ENCODE data around the gene MRPL23.
"Not testable (repeated sequence)": the region's sequence is repeated elsewhere in the genome, so short reads cannot be mapped to it uniquely, and the experiment has no call there.

MRPL23 gene

DNA sequence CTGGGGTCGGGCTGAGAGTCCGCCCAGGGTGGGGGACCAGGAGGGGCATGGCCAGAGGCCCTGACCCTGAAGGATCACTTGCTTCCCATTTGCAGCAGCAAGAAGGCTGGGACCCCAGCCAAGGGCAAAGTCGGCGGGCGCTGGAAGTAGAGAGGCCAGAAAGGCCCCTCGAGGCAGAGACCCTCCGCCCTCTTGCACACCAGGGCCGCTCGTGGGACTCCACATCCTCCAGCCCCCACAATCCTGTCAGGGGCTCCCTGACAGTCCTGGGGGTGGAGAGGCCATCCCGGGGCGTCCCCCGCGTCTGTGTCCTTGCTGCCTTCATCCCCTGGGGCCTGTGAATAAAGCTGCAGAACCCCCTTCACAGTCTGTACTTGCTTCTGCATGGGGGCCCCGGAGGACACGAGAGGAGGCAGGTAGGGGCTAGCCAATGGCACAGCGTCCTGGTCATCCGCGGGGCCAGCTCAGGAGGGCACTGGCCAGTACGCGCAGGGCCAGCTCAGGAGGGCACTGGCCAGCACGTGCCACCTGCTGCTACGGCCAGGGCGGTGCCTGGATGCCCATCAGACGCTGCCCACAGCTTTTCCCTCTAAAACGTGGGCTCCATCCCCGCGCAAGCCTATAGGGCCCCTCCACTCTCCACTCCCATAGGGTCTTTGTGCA, 8.7 kb upstream of the MRPL23 start:
- Histone ChIP-seq H3K9me2 (replicated peaks; ENCODE audit: insufficient read depth, low read length) (no peaks in the 10 kb centered on the region), H3K27ac (ENCODE audit: low read depth, low read length) (no peak overlapping the region), H3K36me3 (ENCODE audit: low read length) (no peaks in the 10 kb centered on the region), H3K27me3 (ENCODE audit: low read length) (no peaks in the 10 kb centered on the region), H3K79me2 (ENCODE audit: insufficient read depth, low read length) (no peaks in the 10 kb centered on the region), H3K4me2 (ENCODE audit: low read depth, low read length, poor library complexity, severe bottlenecking) (no peak overlapping the region), H4K20me1 (ENCODE audit: low read depth, low read length) (no peaks in the 10 kb centered on the region), H3K9ac (ENCODE audit: low read length) (no peak overlapping the region), H3K4me3 (ENCODE audit: insufficient read depth, low read length, poor library complexity, severe bottlenecking) (no peak overlapping the region), H3K9me3 (ENCODE audit: insufficient read depth, low read length) (no peaks in the 10 kb centered on the region), H2AFZ (ENCODE audit: low read depth, low read length, severe bottlenecking) (no peak overlapping the region), H3F3A (ENCODE audit: insufficient read depth) (no peaks in the 10 kb centered on the region)
- TF ChIP-seq EZH2phosphoT487 (conservative IDR thresholded peaks at IDR 0.05; ENCODE audit: low read length) = no peak
- TF ChIP-seq, protein P1, sequence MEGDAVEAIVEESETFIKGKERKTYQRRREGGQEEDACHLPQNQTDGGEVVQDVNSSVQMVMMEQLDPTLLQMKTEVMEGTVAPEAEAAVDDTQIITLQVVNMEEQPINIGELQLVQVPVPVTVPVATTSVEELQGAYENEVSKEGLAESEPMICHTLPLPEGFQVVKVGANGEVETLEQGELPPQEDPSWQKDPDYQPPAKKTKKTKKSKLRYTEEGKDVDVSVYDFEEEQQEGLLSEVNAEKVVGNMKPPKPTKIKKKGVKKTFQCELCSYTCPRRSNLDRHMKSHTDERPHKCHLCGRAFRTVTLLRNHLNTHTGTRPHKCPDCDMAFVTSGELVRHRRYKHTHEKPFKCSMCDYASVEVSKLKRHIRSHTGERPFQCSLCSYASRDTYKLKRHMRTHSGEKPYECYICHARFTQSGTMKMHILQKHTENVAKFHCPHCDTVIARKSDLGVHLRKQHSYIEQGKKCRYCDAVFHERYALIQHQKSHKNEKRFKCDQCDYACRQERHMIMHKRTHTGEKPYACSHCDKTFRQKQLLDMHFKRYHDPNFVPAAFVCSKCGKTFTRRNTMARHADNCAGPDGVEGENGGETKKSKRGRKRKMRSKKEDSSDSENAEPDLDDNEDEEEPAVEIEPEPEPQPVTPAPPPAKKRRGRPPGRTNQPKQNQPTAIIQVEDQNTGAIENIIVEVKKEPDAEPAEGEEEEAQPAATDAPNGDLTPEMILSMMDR (IDR thresholded peaks at IDR 0.05; ENCODE audit: insufficient read depth, low read length, poor library complexity, severe bottlenecking) = no peak

DNA sequence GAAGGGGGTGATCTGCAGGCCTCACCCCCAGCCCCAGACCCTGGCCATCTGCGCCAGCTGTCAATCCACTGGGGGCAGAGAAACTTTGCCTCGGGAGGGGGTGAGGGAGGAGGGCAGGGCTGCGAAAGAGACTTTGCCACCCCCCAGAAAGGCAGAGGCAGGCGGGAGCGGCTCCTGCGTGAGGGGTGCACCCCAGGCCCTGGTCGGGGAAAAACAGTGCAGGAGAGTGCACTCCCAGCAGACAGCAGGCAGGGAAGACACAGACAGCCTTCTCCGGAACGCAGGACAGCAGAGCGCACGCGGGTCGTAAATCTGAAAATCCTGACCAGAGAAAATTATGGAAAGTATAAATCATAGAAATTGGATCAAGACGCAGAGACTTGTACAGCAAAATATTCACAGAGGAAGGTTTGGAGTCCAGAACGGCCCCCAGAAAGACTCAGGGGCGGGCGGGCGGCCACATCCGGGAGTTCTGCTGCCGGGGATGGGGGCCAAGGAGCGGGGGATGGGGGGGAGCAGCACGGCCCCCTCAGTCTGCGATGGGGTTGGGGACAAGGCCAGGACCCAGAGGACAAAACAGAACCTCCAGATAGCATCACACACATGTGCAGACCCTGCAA, 8.0 kb upstream of the MRPL23 start:
- no peak for TF ChIP-seq EZH2phosphoT487 (conservative IDR thresholded peaks at IDR 0.05; ENCODE audit: low read length)
- TF ChIP-seq, protein P1 (IDR thresholded peaks at IDR 0.05; ENCODE audit: insufficient read depth, low read length, poor library complexity, severe bottlenecking) = no peak
- Histone ChIP-seq H2AFZ (ENCODE audit: low read depth, low read length, severe bottlenecking) (no peak overlapping the region), H3K4me3 (ENCODE audit: insufficient read depth, low read length, poor library complexity, severe bottlenecking) (no peak overlapping the region), H3K9me2 (replicated peaks; ENCODE audit: insufficient read depth, low read length) (no peaks in the 10 kb centered on the region), H3K9ac (ENCODE audit: low read length) (no peak overlapping the region), H3K27me3 (ENCODE audit: low read length) (no peaks in the 10 kb centered on the region), H3K27ac (ENCODE audit: low read depth, low read length) (no peak overlapping the region), H3K79me2 (ENCODE audit: insufficient read depth, low read length) (no peaks in the 10 kb centered on the region), H3F3A (ENCODE audit: insufficient read depth) (no peaks in the 10 kb centered on the region), H3K4me2 (ENCODE audit: low read depth, low read length, poor library complexity, severe bottlenecking) (no peak overlapping the region), H3K9me3 (ENCODE audit: insufficient read depth, low read length) (no peaks in the 10 kb centered on the region), H3K36me3 (ENCODE audit: low read length) (no peaks in the 10 kb centered on the region), H4K20me1 (ENCODE audit: low read depth, low read length) (no peaks in the 10 kb centered on the region)

DNA sequence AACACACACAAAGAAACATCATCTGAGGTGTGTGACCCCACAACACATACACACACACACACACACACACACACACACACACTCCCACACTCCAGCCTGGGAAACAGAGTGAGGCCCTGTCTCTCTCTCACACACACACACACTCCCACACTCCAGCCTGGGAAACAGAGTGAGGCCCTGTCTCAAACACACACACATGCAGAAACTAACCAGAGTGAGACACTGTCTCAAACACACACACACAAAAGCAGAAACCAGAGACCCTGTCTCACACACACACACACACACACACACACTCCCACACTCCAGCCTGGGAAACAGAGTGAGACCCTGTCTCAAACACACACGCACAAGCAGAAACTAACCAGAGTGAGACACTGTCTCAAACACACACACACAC, 7.3 kb upstream of the MRPL23 start:
- H3K79me2 ChIP-seq (ENCODE audit: insufficient read depth, low read length); H3K27me3 ChIP-seq (ENCODE audit: low read length); H3K9me2 ChIP-seq (replicated peaks; ENCODE audit: insufficient read depth, low read length); H3K9me3 ChIP-seq (ENCODE audit: insufficient read depth, low read length); H3K36me3 ChIP-seq (ENCODE audit: low read length); H2AFZ ChIP-seq (ENCODE audit: low read depth, low read length, severe bottlenecking); H4K20me1 ChIP-seq (ENCODE audit: low read depth, low read length); H3K9ac ChIP-seq (ENCODE audit: low read length); H3K27ac ChIP-seq (ENCODE audit: low read depth, low read length); H3F3A ChIP-seq (ENCODE audit: insufficient read depth); H3K4me3 ChIP-seq (ENCODE audit: insufficient read depth, low read length, poor library complexity, severe bottlenecking); H3K4me2 ChIP-seq (ENCODE audit: low read depth, low read length, poor library complexity, severe bottlenecking): not testable (repeated sequence)

DNA sequence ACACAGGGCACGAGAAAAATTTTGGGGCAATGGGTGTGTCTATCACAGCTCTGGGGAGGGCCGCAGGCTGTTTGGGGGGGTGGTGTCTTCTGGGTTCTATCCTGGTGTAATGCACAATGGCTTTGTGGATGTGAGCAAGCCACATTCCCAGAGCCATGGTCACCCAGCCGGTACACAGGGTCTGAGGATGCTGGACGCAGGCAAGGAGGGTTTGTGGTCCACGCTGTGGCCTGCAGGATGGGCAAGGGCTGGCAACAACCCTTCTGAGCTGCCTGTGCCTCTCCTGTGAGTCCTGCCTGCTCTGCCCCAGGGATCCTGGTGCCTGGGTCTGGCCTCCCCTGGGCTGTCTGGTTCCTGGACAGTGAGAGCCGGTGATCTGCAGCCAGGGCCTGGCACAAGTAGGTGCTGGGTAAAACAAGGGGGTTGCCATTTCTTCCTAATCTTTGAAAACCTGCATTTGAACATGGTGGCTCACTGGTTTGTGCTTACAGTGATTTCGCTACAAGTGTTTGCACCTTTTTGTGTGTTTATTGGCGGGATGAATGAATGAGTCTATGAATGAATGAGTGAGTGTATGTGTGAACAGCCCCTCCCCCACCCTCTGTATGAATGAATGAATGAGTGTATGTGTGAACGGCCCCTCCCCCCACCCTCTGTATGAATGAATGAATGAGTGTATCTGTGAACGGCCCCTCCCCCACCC, 4.4 kb upstream of the MRPL23 start:
- Histone ChIP-seq H3K9me3 (ENCODE audit: insufficient read depth, low read length) (no peaks in the 10 kb centered on the region), H3K4me3 (ENCODE audit: insufficient read depth, low read length, poor library complexity, severe bottlenecking) (no peak overlapping the region), H4K20me1 (ENCODE audit: low read depth, low read length) (no peaks in the 10 kb centered on the region), H3K36me3 (ENCODE audit: low read length) (no peaks in the 10 kb centered on the region), H2AFZ (ENCODE audit: low read depth, low read length, severe bottlenecking) (no peak overlapping the region), H3F3A (ENCODE audit: insufficient read depth) (no peaks in the 10 kb centered on the region), H3K79me2 (ENCODE audit: insufficient read depth, low read length) (no peaks in the 10 kb centered on the region), H3K9me2 (replicated peaks; ENCODE audit: insufficient read depth, low read length) (no peaks in the 10 kb centered on the region), H3K9ac (ENCODE audit: low read length) (no peak overlapping the region), H3K27me3 (ENCODE audit: low read length) (no peaks in the 10 kb centered on the region), H3K4me2 (ENCODE audit: low read depth, low read length, poor library complexity, severe bottlenecking) (no peak overlapping the region), H3K27ac (ENCODE audit: low read depth, low read length) (no peak overlapping the region)
- TF ChIP-seq, protein P1 (IDR thresholded peaks at IDR 0.05; ENCODE audit: insufficient read depth, low read length, poor library complexity, severe bottlenecking) = no peak
- no peak for TF ChIP-seq EZH2phosphoT487 (conservative IDR thresholded peaks at IDR 0.05; ENCODE audit: low read length)

Measured in SU-DHL-6 (cell line).